GM12872 (cell line): ENCODE data around the gene SEPTIN1.

Source experiments
- CTCF ChIP-seq: IDR thresholded peaks from 3 replicates; pipeline ENCODE4 v1.5.1; 2011; ENCODE audit warnings: low read depth, mild to moderate bottlenecking, low read length, moderate library complexity; ENCODE audit not compliant: insufficient read depth

SEPTIN1 gene

GRCh38 chr16:30357085-30357714 is 25.2 kb downstream of the SEPTIN1 start:
- no peak for TF ChIP-seq CTCF

- TF ChIP-seq CTCF: no peak
Observed at GRCh38 chr16:30356401-30357084, 25.8 kb downstream of the SEPTIN1 start.

- TF ChIP-seq CTCF: no peak
Observed at GRCh38 chr16:30355954-30356308, 26.4 kb downstream of the SEPTIN1 start.

- TF ChIP-seq CTCF: no peak
Observed at GRCh38 chr16:30355144-30355953, 27.0 kb downstream of the SEPTIN1 start, which contains the start of gene CD2BP2. CD2BP2 (minus strand) TSS chr16:30355308; CDS start chr16:30354681, 627 bp downstream.

- no peak for TF ChIP-seq CTCF
Observed at GRCh38 chr16:30354423-30355143, 27.8 kb downstream of the SEPTIN1 start.

GRCh38 chr16:30353438-30354129 is 28.8 kb downstream of the SEPTIN1 start:
- TF ChIP-seq CTCF: no peak
